Effector memory CD4-positive, alpha-beta T cell (primary cell): ENCODE measurements around the gene MRPL27.

Experiments
- DNase-seq, 3 donors: peaks; one replicate each; pipeline ENCODE4 v3.0.0-alpha.2; 2020
- H3K27ac ChIP-seq: 2 replicates; pipeline ENCODE4 v1.7.0; 2013; ENCODE audit warnings: mild to moderate bottlenecking, low read length, moderate library complexity; ENCODE audit not compliant: insufficient read depth, poor library complexity, severe bottlenecking
- H3K27me3 ChIP-seq: replicated peaks from 2 replicates; pipeline ENCODE4 v1.7.0; 2013; ENCODE audit warnings: mild to moderate bottlenecking, low read length; ENCODE audit not compliant: insufficient read depth, control insufficient read depth, poor library complexity, severe bottlenecking
- H3K36me3 ChIP-seq: 2 replicates; pipeline ENCODE4 v1.7.0; 2013; ENCODE audit warnings: mild to moderate bottlenecking, low read length, moderate library complexity; ENCODE audit not compliant: control insufficient read depth, insufficient read depth
- H3K4me1 ChIP-seq: 2 replicates; pipeline ENCODE4 v1.7.0; 2013; ENCODE audit warnings: low read length, mild to moderate bottlenecking; ENCODE audit not compliant: control insufficient read depth, insufficient read depth, poor library complexity, severe bottlenecking
- H3K4me3 ChIP-seq: 2 replicates; pipeline ENCODE4 v1.7.0; 2013; ENCODE audit warnings: low read length, low read depth, mild to moderate bottlenecking; ENCODE audit not compliant: insufficient read depth, poor library complexity, severe bottlenecking
- H3K9me3 ChIP-seq: 2 replicates; pipeline ENCODE4 v1.7.0; 2013; ENCODE audit warnings: mild to moderate bottlenecking, low read length, moderate library complexity; ENCODE audit not compliant: control insufficient read depth

Gene MRPL27

DNA sequence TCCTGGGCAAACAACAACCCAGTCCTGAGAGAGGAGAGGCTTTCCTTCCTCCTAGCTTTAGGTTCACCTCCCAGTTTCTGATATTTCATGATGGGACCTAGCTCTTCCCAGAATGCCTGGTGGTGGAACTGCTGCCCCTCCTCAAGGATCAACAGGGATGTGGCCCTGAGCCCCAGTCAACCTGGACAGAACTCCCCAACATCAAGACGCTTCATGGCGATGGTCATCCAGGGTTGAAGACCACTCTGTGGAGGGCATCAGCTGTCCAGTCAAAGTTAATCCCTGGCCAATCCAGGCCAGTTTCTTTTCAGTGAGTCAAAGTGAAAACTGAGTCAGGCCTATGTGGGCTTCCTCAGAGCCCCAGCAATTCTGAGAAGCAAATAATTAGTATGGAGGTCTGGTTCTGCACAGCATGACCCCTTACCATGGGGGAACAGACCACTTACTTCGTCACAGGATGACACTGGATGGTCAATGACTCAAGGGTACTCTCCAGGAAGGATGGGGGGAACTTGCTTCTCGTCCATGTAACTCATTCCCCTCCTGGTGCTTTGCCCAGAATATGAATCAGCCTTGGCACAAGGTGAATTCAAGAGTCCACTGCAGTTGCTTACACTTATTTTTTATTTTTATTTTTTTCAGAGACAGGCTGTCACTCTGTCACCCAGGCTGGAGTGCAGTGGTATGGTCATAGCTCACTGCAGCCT, 41.7 kb downstream of the MRPL27 start:
- Histone ChIP-seq H3K4me3 (no peak overlapping the region), H3K27me3 (no peaks in the 10 kb centered on the region), H3K4me1 (no peaks in the 10 kb centered on the region), H3K36me3 (no peaks in the 10 kb centered on the region), H3K27ac (no peak overlapping the region), H3K9me3 (no peaks in the 10 kb centered on the region)
- DNase-seq = no peak

DNA sequence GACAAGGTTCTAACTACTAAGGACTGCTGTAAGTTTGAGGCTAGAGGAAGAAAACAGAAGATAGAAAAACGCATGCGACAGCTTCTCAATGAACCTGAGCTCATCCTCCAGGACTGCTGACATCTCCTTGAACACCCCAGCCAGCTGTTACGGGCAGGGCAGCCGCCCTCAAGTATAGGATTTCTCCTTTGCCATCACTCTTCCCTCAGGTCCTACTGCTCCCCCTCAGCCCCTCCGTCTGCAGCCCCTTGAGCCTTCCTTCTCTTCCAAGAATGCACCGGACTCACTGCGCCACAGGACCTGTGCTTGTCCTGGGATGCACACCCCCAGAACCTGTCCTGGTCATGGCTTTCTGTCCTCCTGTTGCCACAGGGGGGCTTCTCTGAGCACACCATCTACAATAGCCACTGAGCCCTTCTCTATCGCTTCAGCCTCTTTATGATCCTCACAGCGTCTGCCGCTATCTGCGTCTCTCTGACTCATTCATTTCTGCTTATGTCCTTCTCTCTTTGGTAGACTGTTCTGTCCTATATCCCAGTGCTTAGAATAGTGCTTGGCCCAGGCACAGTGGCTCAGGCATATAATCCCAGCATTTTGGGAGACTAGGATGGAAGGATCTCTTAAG, 42.7 kb downstream of the MRPL27 start:
- no peak for DNase-seq
- Histone ChIP-seq H3K27me3 (no peaks in the 10 kb centered on the region), H3K9me3 (no peaks in the 10 kb centered on the region), H3K27ac (no peak overlapping the region), H3K4me3 (no peak overlapping the region), H3K4me1 (no peaks in the 10 kb centered on the region), H3K36me3 (no peaks in the 10 kb centered on the region)

DNA sequence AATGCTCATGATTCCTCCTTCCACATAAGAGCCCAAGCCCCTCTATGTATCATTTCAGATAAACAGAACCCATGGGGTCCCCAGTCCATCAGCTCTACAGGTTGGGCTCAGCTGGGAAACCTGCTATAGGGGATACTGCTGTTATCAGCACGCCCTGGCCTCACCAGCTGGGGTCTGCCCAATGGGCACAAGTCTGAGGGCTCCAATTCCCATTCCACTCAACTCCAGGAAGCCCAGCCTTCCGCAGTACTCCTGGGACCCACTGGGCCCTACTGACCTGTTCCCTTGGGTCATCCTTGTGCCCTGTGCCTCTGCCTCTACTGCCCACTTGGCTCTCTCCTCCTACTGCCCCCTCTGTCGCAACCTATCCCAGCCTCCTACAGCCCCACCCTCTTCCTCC, 43.3 kb downstream of the MRPL27 start:
- no peak overlapping the region for H3K4me3 ChIP-seq
- H3K36me3 ChIP-seq = no peaks in the 10 kb centered on the region
- no peak overlapping the region for H3K27ac ChIP-seq
- no peaks in the 10 kb centered on the region for H3K9me3 ChIP-seq
- H3K27me3 ChIP-seq = no peaks in the 10 kb centered on the region
- no peak for DNase-seq
- H3K4me1 ChIP-seq = no peaks in the 10 kb centered on the region

DNA sequence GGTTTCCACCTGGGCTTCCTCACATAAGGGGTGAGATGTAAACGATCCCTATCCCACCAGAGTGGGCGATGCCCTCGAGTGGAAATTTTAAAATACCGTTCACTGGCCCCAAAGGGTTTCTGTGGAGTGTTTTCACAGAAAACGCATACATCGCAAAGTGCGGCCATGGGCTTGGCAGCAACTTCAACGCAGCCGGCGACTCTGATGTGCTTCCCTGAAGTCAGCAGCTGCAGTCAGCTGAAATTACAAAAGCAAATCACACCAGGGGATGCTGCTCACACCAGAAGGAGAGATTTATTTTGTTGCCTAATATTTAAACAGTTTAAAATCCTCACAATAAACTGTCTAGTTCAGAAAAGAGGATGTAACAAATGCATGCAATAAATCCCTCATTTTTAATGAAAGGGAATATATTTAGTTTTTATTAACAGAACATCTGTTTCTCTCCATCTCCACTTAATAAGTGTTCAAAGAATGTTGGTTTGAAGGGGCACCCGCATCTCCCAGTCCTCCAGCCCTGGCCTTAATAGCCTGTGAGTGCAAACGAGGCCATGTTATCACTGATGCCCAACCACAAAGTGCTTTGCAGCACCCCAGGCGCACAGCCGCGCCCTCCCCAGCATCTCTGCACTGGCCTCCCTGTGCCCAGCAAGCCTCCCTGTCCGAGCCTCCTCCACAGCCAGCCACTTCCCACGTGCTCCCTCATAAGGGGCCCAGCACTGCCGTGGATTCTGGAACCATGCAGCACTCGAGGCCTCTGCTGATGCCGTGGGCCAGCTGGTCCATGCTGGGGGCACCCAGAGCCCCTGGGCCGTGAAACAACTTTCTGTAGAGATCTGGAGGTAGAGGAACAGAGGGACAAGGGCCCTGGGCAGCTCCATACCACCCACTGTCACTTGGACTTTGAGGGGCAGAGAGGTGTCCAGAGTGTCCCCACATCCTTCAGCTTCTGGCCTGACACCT, 44.3 kb downstream of the MRPL27 start:
- Histone ChIP-seq H3K27me3 (no peaks in the 10 kb centered on the region), H3K36me3 (no peaks in the 10 kb centered on the region), H3K4me3 (no peak overlapping the region), H3K9me3 (no peaks in the 10 kb centered on the region), H3K27ac (no peak overlapping the region), H3K4me1 (no peaks in the 10 kb centered on the region)
- DNase-seq = no peak

DNA sequence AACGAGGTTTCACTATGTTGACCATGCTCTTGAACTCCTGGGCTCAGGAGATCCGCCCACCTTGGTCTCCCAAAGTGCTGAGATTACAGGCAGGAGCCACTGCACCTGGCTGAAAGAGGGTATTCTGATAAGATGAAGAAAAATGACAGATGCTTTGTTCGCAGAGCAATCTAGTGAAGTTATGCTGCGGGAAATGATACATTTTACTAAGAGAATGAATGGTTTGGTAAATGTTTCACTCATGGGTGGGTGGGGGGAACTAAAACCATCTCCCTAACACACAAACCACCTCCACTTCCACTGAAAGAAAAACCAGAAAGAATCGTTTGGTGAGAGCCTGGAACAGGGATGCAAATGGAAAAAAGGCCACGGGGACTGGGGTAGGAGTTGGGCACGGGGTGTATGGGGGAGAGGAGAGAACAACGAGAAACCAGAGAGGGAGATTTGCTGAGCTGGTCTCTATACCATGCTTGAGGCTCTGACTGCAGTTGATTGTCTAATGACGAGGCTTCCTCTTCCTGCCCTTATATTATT, 46.1 kb downstream of the MRPL27 start:
- Histone ChIP-seq H3K4me1 (no peaks in the 10 kb centered on the region), H3K9me3 (no peaks in the 10 kb centered on the region), H3K27me3 (no peaks in the 10 kb centered on the region), H3K27ac (no peak overlapping the region), H3K36me3 (no peaks in the 10 kb centered on the region), H3K4me3 (no peak overlapping the region)
- no peak for DNase-seq

DNA sequence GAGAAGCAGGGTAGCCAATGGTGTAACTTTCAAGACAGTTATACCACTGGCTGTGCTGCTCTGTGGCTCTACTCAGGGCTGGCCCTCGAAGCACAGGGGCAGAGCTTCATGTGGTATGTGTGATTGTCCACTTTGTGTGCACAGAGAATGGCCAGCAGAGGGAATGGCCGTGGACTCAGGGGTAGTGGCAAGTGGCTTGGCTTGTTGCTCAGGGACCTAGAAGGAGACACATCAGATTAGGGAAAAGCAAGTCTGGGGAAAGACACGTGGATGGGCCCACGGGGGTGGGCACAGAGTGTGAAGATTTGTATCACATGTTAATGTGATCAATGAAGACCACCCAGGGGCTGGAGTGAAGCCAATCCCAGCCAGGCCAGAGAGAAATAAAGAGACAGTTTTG, 47.1 kb downstream of the MRPL27 start:
- Histone ChIP-seq H3K27me3 (no peaks in the 10 kb centered on the region), H3K9me3 (no peaks in the 10 kb centered on the region), H3K36me3 (no peaks in the 10 kb centered on the region), H3K4me3 (no peak overlapping the region), H3K27ac (no peak overlapping the region), H3K4me1 (no peaks in the 10 kb centered on the region)
- no peak for DNase-seq

DNA sequence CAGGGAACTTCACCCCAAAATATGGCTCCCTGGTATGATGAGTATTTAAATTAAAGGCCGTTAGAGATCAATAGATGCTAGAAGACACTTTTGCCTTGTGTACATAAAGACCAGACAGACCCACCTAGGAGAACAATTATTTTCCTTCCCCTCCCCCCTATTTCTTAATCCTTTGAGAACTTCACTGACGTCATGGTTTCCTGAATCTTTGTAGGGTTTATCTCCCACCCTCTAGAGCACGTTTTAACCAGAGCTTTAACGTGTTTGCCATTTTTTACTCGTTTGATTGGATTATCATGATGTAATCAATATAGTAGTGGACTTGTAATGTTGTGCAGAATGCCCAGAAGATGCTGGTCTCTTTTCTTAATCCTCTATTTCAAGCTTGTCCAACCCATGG, 49.9 kb downstream of the MRPL27 start:
- Histone ChIP-seq H3K9me3 (no peaks in the 10 kb centered on the region), H3K27me3 (no peaks in the 10 kb centered on the region), H3K27ac (no peak overlapping the region), H3K36me3 (no peaks in the 10 kb centered on the region), H3K4me1 (no peaks in the 10 kb centered on the region), H3K4me3 (no peak overlapping the region)
- no peak for DNase-seq

DNA sequence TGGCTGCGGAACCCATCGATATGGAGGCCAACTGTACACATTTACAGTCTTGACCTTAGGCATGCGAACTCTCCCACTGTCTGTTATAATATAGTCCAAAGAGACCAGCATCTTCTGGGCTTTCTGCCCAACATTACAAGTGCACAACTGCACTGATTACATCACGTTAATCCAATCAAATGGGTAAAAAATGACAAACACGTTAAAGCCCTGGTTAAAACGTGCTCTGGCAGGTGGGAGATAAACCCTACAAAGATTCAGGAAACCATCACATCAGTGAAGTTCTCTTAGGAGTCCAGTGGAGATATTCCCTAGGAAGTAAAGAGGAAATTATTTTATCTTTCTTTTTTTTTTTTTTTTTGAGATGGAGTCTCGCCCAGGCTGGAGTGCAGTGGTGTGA, 50.7 kb downstream of the MRPL27 start:
- no peak overlapping the region for H3K27ac ChIP-seq
- no peaks in the 10 kb centered on the region for H3K4me1 ChIP-seq
- no peak overlapping the region for H3K4me3 ChIP-seq
- H3K36me3 ChIP-seq = no peaks in the 10 kb centered on the region
- no peak for DNase-seq
- H3K9me3 ChIP-seq = no peaks in the 10 kb centered on the region
- H3K27me3 ChIP-seq = no peaks in the 10 kb centered on the region

DNA sequence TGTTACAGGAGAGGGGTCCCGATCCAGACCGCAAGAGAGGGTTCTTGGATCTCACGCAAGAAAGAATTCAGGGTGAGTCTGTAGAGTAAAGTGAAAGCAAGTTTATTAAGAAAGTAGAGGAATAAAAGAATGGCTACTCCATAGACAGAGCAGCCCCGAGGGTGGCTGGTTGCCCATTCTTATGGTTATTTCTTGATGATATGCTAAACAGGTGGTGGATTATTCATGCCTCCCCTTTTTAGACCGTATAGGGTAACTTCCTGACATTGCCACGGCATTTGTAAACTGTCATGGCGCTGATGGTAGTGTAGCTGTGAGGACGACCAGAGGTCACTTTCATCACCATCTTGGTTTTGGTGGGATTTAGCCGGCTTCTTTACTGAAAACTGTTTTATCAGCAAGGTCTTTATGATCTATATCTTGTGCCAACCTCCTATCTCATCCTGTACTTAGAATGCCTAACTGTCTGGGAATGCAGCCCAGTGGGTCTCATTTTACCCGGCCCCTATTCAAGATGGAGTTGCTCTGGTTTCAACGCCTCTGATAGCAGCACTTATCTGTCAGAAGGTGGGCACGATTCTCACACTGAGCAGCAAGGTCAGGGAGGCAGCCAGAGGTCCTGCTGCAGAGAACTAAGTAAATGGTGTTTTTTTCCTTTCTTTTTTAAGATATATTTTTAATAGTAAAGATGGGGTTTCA, 53.5 kb downstream of the MRPL27 start:
- no peaks in the 10 kb centered on the region for H3K4me1 ChIP-seq
- no peaks in the 10 kb centered on the region for H3K36me3 ChIP-seq
- no peak for DNase-seq
- no peaks in the 10 kb centered on the region for H3K9me3 ChIP-seq
- H3K4me3 ChIP-seq = no peak overlapping the region
- no peaks in the 10 kb centered on the region for H3K27me3 ChIP-seq
- no peak overlapping the region for H3K27ac ChIP-seq
